CD14-positive monocyte (primary cell): ENCODE results near the gene AMDHD2. TPM values are rescaled to one million over a fixed set of nuclear protein-coding genes. Genes with fewer than 3 reads are reported as not detected.
"Not testable (repeated sequence)": the region's sequence is repeated elsewhere in the genome, so short reads cannot be mapped to it uniquely, and the experiment has no call there.

Source experiments
- DNase-seq, 3 donors: peaks; one replicate each; pipeline ENCODE4 v3.0.0-alpha.2; 2011 to 2022
- H2AFZ ChIP-seq: 2 replicates; pipeline ENCODE4 v1.6.0; 2012; ENCODE audit warnings: mild to moderate bottlenecking, low read depth, low read length, inconsistent platforms; ENCODE audit not compliant: insufficient read depth, poor library complexity, severe bottlenecking
- H3K27ac ChIP-seq, 2 donors: 1 replicate in 1 of 2; 2 replicates in 1 of 2; pipeline ENCODE4 v1.5.1; 2012 to 2013; ENCODE audit warnings: low read length in 2 of 2, control low read depth in 1 of 2, inconsistent platforms in 1 of 2, low read depth in 1 of 2, mild to moderate bottlenecking in 1 of 2
- H3K27me3 ChIP-seq, 2 donors: one replicate each; pipeline versions ENCODE4 v1.6.0 to v1.6.1; 2011 to 2013; ENCODE audit warnings: low read length in 2 of 2; ENCODE audit not compliant: control insufficient read depth in 2 of 2, insufficient read depth in 2 of 2
- H3K36me3 ChIP-seq, 2 donors: replicated peaks in 1 of 2; 1 replicate in 1 of 2; 2 replicates in 1 of 2; pipeline versions ENCODE4 v1.5.1 to v1.6.1; 2012 to 2013; ENCODE audit warnings: low read length in 2 of 2, control low read depth in 1 of 2, inconsistent platforms in 1 of 2, mild to moderate bottlenecking in 1 of 2; ENCODE audit not compliant: insufficient read depth in 2 of 2, control insufficient read depth in 1 of 2
- H3K4me1 ChIP-seq, 2 donors: 1 replicate in 1 of 2; 2 replicates in 1 of 2; pipeline versions ENCODE4 v1.5.1 to v1.6.1; 2012 to 2013; ENCODE audit warnings: low read length in 2 of 2, control low read depth in 1 of 2, inconsistent platforms in 1 of 2, mild to moderate bottlenecking in 1 of 2, moderate library complexity in 1 of 2; ENCODE audit not compliant: insufficient read depth in 2 of 2, control insufficient read depth in 1 of 2
- H3K4me2 ChIP-seq: replicated peaks from 2 replicates; pipeline ENCODE3; 2012; ENCODE audit warnings: low read length, moderate library complexity, mild to moderate bottlenecking; ENCODE audit not compliant: poor library complexity, severe bottlenecking; ENCODE audit errors: extremely low read depth
- H3K4me3 ChIP-seq, 3 experiments: fragments of 200-600 bp in 1 of 3; sonication (generic) in 1 of 3; replicated peaks in 1 of 3; 1 replicate in 2 of 3; 2 replicates in 1 of 3; pipeline ENCODE4 v1.5.1; 2011 to 2013; ENCODE audit warnings: low read length in 3 of 3, mild to moderate bottlenecking in 3 of 3, control low read depth in 2 of 3, low read depth in 2 of 3, inconsistent platforms in 1 of 3, moderate library complexity in 1 of 3
- H3K79me2 ChIP-seq: 2 replicates; pipeline ENCODE4 v1.6.0; 2012; ENCODE audit warnings: mild to moderate bottlenecking, control low read depth, inconsistent platforms, low read length, moderate library complexity; ENCODE audit not compliant: insufficient read depth
- H3K9ac ChIP-seq: 2 replicates; pipeline ENCODE4 v1.6.0; 2017; ENCODE audit warnings: low read length, mild to moderate bottlenecking; ENCODE audit not compliant: insufficient read depth, poor library complexity, severe bottlenecking
- H3K9me3 ChIP-seq, 2 donors: replicated peaks in 1 of 2; 1 replicate in 1 of 2; 2 replicates in 1 of 2; pipeline versions ENCODE4 v1.5.1 to v1.6.1; 2012 to 2013; ENCODE audit warnings: low read length in 2 of 2, control low read depth in 1 of 2; ENCODE audit not compliant: control insufficient read depth in 1 of 2, insufficient read depth in 1 of 2
- H4K20me1 ChIP-seq: 2 replicates; pipeline ENCODE4 v1.6.0; 2012; ENCODE audit warnings: mild to moderate bottlenecking, low read length, control low read depth, moderate library complexity; ENCODE audit not compliant: insufficient read depth
- H3K27ac Mint-ChIP-seq, 7 donors: one replicate each; pipeline ENCODE4 v1.8.0; 2020; ENCODE audit warnings: mild to moderate bottlenecking in 7 of 7, mixed read lengths in 7 of 7, moderate library complexity in 6 of 7, inconsistent platforms in 2 of 7
- H3K27me3 Mint-ChIP-seq, 3 donors: one replicate each; pipeline ENCODE4 v1.8.0; 2021 to 2022; ENCODE audit warnings: low read depth in 3 of 3, mild to moderate bottlenecking in 3 of 3, mixed read lengths in 3 of 3, moderate library complexity in 3 of 3, inconsistent platforms in 1 of 3
- H3K36me3 Mint-ChIP-seq, 2 donors: one replicate each; pipeline ENCODE4 v1.8.0; 2020; ENCODE audit warnings: mixed read lengths in 2 of 2, inconsistent platforms in 1 of 2, mild to moderate bottlenecking in 1 of 2
- H3K4me1 Mint-ChIP-seq: one replicate; pipeline ENCODE4 v1.8.0; 2020; ENCODE audit warnings: mild to moderate bottlenecking, mixed read lengths
- H3K4me3 Mint-ChIP-seq, 2 donors: one replicate each; pipeline ENCODE4 v1.8.0; 2020; ENCODE audit warnings: mild to moderate bottlenecking in 2 of 2, mixed read lengths in 2 of 2, moderate library complexity in 1 of 2
- H3K9me3 Mint-ChIP-seq, 7 donors: one replicate each; pipeline ENCODE4 v1.8.0; 2020 to 2022; ENCODE audit warnings: mixed read lengths in 7 of 7, mild to moderate bottlenecking in 6 of 7, moderate library complexity in 6 of 7, inconsistent platforms in 2 of 7
- CTCF ChIP-seq: fragments of 200-600 bp; IDR thresholded peaks from one replicate; pipeline ENCODE4 v1.8.0; 2022; ENCODE audit warnings: antibody characterized with exemption, mild to moderate bottlenecking
- WGBS: methylation state at CpG from one replicate; pipeline ENCODE4 v1.1.5; 2013; ENCODE audit warnings: missing lambda C conversion rate; ENCODE audit not compliant: insufficient coverage; 5-methylcytosine and 5-hydroxymethylcytosine counted together
- intact Hi-C, 2 donors: fragments of 100-400 bp; cut with micrococcal nuclease; formaldehyde crosslinking; loops; one replicate each; pipeline versions ENCODE4 v1.15.0 to v1.15.1; 2023
- polyA plus RNA-seq, 3 donors: library from polyadenylated mRNA; depleted of rRNA in 1 of 3; unstranded in 2 of 3; stranded (reverse) in 1 of 3; fragments of 300-500 nt in 2 of 3; fragments of >200 nt in 1 of 3; fragmentation: Illumina TruSeq in 2 of 3; gene quantifications; 1 replicate in 2 of 3; 2 replicates in 1 of 3; pipeline ENCODE4 v1.2.3, GENCODE V29; 2012 to 2021

The AMDHD2 gene
- polyA plus RNA-seq, 3 donors: 6.9 to 57.8 (median 8.4) TPM

DNA sequence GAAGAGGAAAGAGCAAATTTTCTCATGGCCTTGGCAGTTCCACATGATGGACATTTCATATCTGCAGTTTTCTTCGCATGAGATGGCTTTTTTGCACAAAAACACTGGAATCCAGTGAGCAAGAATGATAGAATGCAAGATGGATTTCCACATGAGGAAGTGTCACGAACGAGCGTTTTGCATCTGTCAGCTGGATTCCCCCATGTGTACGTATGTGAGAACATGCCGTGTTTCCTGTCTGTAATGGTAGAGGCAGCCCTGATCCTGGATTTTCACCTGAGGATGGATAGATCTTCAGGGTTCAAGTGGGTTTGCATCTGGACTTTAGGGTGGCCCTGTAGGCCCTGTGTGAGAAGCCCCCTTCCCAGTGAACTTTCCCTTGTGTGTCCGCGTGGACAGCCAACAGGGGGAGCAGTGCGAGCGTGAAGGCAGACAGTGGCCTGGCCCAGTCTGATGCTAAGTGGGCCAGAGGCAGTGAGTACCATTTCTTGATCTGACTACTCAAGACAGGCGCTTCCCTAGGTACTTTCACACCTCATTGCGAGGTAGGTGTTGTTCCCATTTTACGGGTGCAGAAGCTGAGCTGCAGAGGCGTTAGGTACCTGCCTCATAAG lies 19.8 kb downstream of the AMDHD2 start:
- Histone ChIP-seq H3K27ac (peak overlapping the region; percentile 75 to 79), H3K9ac (peak overlapping the region; percentile 36), H3K4me1 (peaks cover 57 to 58% of the 10 kb centered on the region in 2 donors), H3K4me2 (peak overlapping the region; percentile 63), H4K20me1 (peaks cover 57% of the 10 kb centered on the region), H3K4me3 (peak overlapping the region in 1 of 3 experiments; percentile 72), H3K79me2 (peaks cover 56% of the 10 kb centered on the region)
- H3K27me3 Mint-ChIP-seq, H3K9me3 Mint-ChIP-seq, H2AFZ ChIP-seq, H3K9me3 ChIP-seq, H3K36me3 ChIP-seq, H3K27me3 ChIP-seq: not testable (repeated sequence)
- DNase-seq: peak in 2 of 3 donors; percentile 33 to 58
- Mint-ChIP-seq H3K36me3 (peaks cover 18 to 31% of the 10 kb centered on the region in 2 donors), H3K4me1 (peaks cover 55% of the 10 kb centered on the region), H3K27ac (peak overlapping the region; percentile 84 to 95 (median 90)), H3K4me3 (peak overlapping the region in 1 of 2 donors; percentile 75)
- 61% methylated on average over 9 of the region's 14 CpGs for WGBS
- peak; percentile 42 for TF ChIP-seq CTCF
- intact Hi-C loops: loop anchor here in 1 of 2 donors (2.0 kb wide), 1 partner anchor 21 kb away; no protein-coding TSS in a partner anchor

DNA sequence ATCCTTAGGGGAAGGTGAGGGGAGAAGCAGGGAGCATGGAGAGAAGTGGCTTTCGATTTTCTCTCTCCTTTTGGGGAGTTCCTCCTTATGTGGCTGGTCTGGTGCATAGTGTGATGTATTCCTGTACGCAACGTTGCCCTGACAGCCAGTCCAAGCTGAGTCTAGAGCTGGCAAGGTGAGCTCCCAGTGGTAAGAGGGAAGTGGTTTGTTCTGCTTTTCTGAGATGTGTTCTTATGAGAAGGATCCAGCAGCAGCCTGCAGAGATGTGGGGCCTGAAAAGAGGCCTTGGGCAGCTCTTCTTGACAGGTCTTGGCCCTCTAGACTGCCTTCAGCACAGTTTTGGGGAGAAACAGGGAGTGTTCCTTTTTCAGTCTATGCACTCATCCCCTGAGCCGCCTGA lies 20.7 kb downstream of the AMDHD2 start:
- not testable (repeated sequence) for H3K4me3 ChIP-seq, H2AFZ ChIP-seq, H3K27me3 ChIP-seq, H3K9me3 ChIP-seq, H3K36me3 ChIP-seq, H3K9me3 Mint-ChIP-seq, H3K4me2 ChIP-seq, H3K9ac ChIP-seq, H3K27me3 Mint-ChIP-seq
- WGBS: no CpG with 5 or more reads among the region's 4 CpGs
- peak overlapping the region; percentile 84 to 95 (median 90) for H3K27ac Mint-ChIP-seq
- H3K27ac ChIP-seq: peak overlapping the region; percentile 75 to 79
- DNase-seq: peak; percentile 61 to 73 (median 69)
- H3K4me3 Mint-ChIP-seq: peak overlapping the region; percentile 35 to 76
- peaks cover 23 to 32% of the 10 kb centered on the region in 2 donors for H3K36me3 Mint-ChIP-seq
- intact Hi-C loops: loop anchor here in 1 of 2 donors (2.0 kb wide), 1 partner anchor 22 kb away; no protein-coding TSS in a partner anchor
- H4K20me1 ChIP-seq: peaks cover 67% of the 10 kb centered on the region
- peaks cover 66% of the 10 kb centered on the region for H3K79me2 ChIP-seq
- H3K4me1 Mint-ChIP-seq: peaks cover 45% of the 10 kb centered on the region
- peaks cover 47 to 48% of the 10 kb centered on the region in 2 donors for H3K4me1 ChIP-seq

DNA sequence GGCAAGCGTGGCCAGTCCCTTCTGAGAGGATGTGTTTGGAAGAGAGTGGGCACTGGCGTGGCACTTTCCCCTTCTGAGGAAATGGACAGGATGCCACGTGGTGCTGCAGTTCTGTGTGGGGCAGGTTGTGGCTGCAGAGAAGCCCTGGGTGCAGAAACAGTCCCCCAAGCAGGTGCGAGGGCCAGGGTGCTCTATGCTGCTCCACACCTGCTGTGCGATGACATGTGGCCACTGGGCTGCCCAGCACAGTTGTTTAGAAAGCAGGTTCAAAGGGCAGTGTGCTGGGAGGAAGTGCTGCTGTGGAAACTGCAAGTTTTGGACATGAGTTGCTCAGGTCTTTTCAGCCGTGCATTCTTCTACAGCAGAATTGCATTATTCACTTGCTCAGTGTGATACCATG lies 21.2 kb downstream of the AMDHD2 start:
- intact Hi-C loops: loop anchor here in 1 of 2 donors (2.0 kb wide), 1 partner anchor 23 kb away; no protein-coding TSS in a partner anchor
- Mint-ChIP-seq H3K4me1 (peaks cover 40% of the 10 kb centered on the region), H3K27ac (peak overlapping the region; percentile 80 to 95 (median 90)), H3K36me3 (peaks cover 22 to 37% of the 10 kb centered on the region in 2 donors)
- H3K9me3 Mint-ChIP-seq, H3K4me2 ChIP-seq, H3K4me3 ChIP-seq, H2AFZ ChIP-seq, H3K9ac ChIP-seq, H3K9me3 ChIP-seq, H3K36me3 ChIP-seq, H3K27me3 Mint-ChIP-seq, DNase-seq, H3K4me3 Mint-ChIP-seq, H3K27me3 ChIP-seq: not testable (repeated sequence)
- WGBS: no CpG with 5 or more reads among the region's 6 CpGs
- H3K27ac ChIP-seq: peak overlapping the region; percentile 32 to 79
- H4K20me1 ChIP-seq: peaks cover 72% of the 10 kb centered on the region
- peaks cover 42 to 43% of the 10 kb centered on the region in 2 donors for H3K4me1 ChIP-seq
- H3K79me2 ChIP-seq: peaks cover 71% of the 10 kb centered on the region

- H3K9ac ChIP-seq, intact Hi-C loops, H3K27ac ChIP-seq, H3K36me3 ChIP-seq, H3K27me3 Mint-ChIP-seq, DNase-seq, H3K4me3 ChIP-seq, H2AFZ ChIP-seq, H3K9me3 Mint-ChIP-seq, H3K27me3 ChIP-seq, H3K4me3 Mint-ChIP-seq, H3K9me3 ChIP-seq, H3K4me2 ChIP-seq: not testable (repeated sequence)
- peak overlapping the region in 1 of 7 donors; percentile 46 for H3K27ac Mint-ChIP-seq
- Histone ChIP-seq H3K79me2 (peaks cover 71% of the 10 kb centered on the region), H3K4me1 (peaks cover 28% of the 10 kb centered on the region in 2 donors), H4K20me1 (peaks cover 71% of the 10 kb centered on the region)
- WGBS: 100% methylated on average over 4 of the region's 14 CpGs
- H3K36me3 Mint-ChIP-seq: peaks cover 19 to 39% of the 10 kb centered on the region in 2 donors
- peaks cover 28% of the 10 kb centered on the region for H3K4me1 Mint-ChIP-seq
Observed at GRCh38 chr16:2543771-2544170, 23.6 kb downstream of the AMDHD2 start.
